Erythroblast (primary cell): ENCODE data around the gene CASR.

Source experiments
- DNase-seq, 2 experiments: peaks; one replicate each; lab custom pipeline; 2025; lab: John Stamatoyannopoulos, UW
- GATA1 ChIP-seq: IDR thresholded peaks from 2 replicates; pipeline ENCODE4 v1.6.1; 2011; ENCODE audit warnings: low read depth, mild to moderate bottlenecking, control low read depth, low read length, moderate library complexity
- POLR2A ChIP-seq: IDR thresholded peaks from 2 replicates; pipeline ENCODE4 v1.6.1; 2011; ENCODE audit warnings: mild to moderate bottlenecking, low read length

The CASR gene

GRCh38 chr3:122257644-122258364 is 74.3 kb downstream of the CASR start:
- no peak for DNase-seq
- TF ChIP-seq GATA1 (no peak), POLR2A (no peak)

- peak; percentile 42 to 57 for DNase-seq
- TF ChIP-seq GATA1 (no peak), POLR2A (no peak)
Observed at GRCh38 chr3:122258757-122259371, 75.4 kb downstream of the CASR start.

- TF ChIP-seq POLR2A (no peak), GATA1 (no peak)
- DNase-seq = no peak
Observed at GRCh38 chr3:122260206-122260605, 76.7 kb downstream of the CASR start.

- TF ChIP-seq GATA1 = no peak
- no peak for TF ChIP-seq POLR2A
- no peak for DNase-seq
Observed at GRCh38 chr3:122263058-122263457, 79.6 kb downstream of the CASR start.

GRCh38 chr3:122263974-122264588 is 80.6 kb downstream of the CASR start:
- no peak for TF ChIP-seq GATA1
- no peak for TF ChIP-seq POLR2A
- no peak for DNase-seq

GRCh38 chr3:122265957-122266356 is 82.5 kb downstream of the CASR start:
- TF ChIP-seq POLR2A (no peak), GATA1 (no peak)
- no peak for DNase-seq

GRCh38 chr3:122268257-122269024 is 85.0 kb downstream of the CASR start:
- DNase-seq = no peak
- no peak for TF ChIP-seq GATA1
- TF ChIP-seq POLR2A = no peak

GRCh38 chr3:122269045-122269444 is 85.6 kb downstream of the CASR start:
- DNase-seq = no peak
- TF ChIP-seq POLR2A (no peak), GATA1 (no peak)

- no peak for TF ChIP-seq POLR2A
- TF ChIP-seq GATA1 = no peak
- DNase-seq = no peak
Observed at GRCh38 chr3:122271246-122271898, 87.9 kb downstream of the CASR start.

GRCh38 chr3:122272879-122273278 is 89.4 kb downstream of the CASR start:
- DNase-seq = no peak
- no peak for TF ChIP-seq POLR2A
- no peak for TF ChIP-seq GATA1

- no peak for DNase-seq
- TF ChIP-seq GATA1 (no peak), POLR2A (no peak)
Observed at GRCh38 chr3:122273498-122273897, 90.0 kb downstream of the CASR start.

- TF ChIP-seq POLR2A = no peak
- no peak for TF ChIP-seq GATA1
- no peak for DNase-seq
Observed at GRCh38 chr3:122281891-122282290, 98.4 kb downstream of the CASR start.

- no peak for DNase-seq
- no peak for TF ChIP-seq POLR2A
- TF ChIP-seq GATA1 = no peak
Observed at GRCh38 chr3:122283796-122284445, 100.5 kb downstream of the CASR start.
